Endodermal cell (in vitro differentiated cells): ENCODE results near the gene SLC9C2. TPM values are rescaled to one million over a fixed set of nuclear protein-coding genes. Genes with fewer than 3 reads are reported as not detected.

Experiments used
- DNase-seq: peaks from one replicate; pipeline ENCODE4 v3.0.0-alpha.2; 2017
- H3K27ac ChIP-seq: 2 replicates; pipeline ENCODE4 v1.5.1; 2013; ENCODE audit warnings: mild to moderate bottlenecking, low read depth, low read length, moderate library complexity
- H3K27me3 ChIP-seq: 2 replicates; pipeline ENCODE4 v1.6.1; 2013; ENCODE audit warnings: mild to moderate bottlenecking, low read length, moderate library complexity; ENCODE audit not compliant: insufficient read depth, control insufficient read depth, poor library complexity, severe bottlenecking
- H3K36me3 ChIP-seq: 2 replicates; pipeline ENCODE4 v1.7.0; 2013; ENCODE audit warnings: mild to moderate bottlenecking, low read length, moderate library complexity; ENCODE audit not compliant: control insufficient read depth, insufficient read depth
- H3K4me1 ChIP-seq: one replicate; pipeline ENCODE4 v1.7.0; 2013; ENCODE audit warnings: low read length; ENCODE audit not compliant: control insufficient read depth, insufficient read depth
- H3K4me3 ChIP-seq: 2 replicates; pipeline ENCODE4 v1.5.1; 2013; ENCODE audit warnings: mild to moderate bottlenecking, low read length, moderate library complexity
- H3K9ac ChIP-seq: 2 replicates; pipeline ENCODE4 v1.6.1; 2013; ENCODE audit warnings: mild to moderate bottlenecking, low read length, moderate library complexity; ENCODE audit not compliant: poor library complexity, severe bottlenecking; ENCODE audit errors: extremely low read depth
- H3K9me3 ChIP-seq: 2 replicates; pipeline ENCODE4 v1.6.1; 2013; ENCODE audit warnings: mild to moderate bottlenecking, low read length, moderate library complexity; ENCODE audit not compliant: control insufficient read depth
- H3K27ac Mint-ChIP-seq: 2 replicates; pipeline ENCODE4 v1.8.0; 2020; ENCODE audit warnings: mixed read lengths
- H3K27me3 Mint-ChIP-seq: 2 replicates; pipeline ENCODE4 v1.8.0; 2021; ENCODE audit warnings: mild to moderate bottlenecking, mixed read lengths; ENCODE audit not compliant: insufficient read depth
- H3K36me3 Mint-ChIP-seq: 2 replicates; pipeline ENCODE4 v1.8.0; 2020; ENCODE audit warnings: low read depth, mixed read lengths
- H3K4me1 Mint-ChIP-seq: 2 replicates; pipeline ENCODE4 v1.8.0; 2020; ENCODE audit warnings: mixed read lengths
- H3K4me3 Mint-ChIP-seq: 2 replicates; pipeline ENCODE4 v1.8.0; 2020; ENCODE audit warnings: mild to moderate bottlenecking, moderate library complexity, mixed read lengths
- H3K9me3 Mint-ChIP-seq: 2 replicates; pipeline ENCODE4 v1.8.0; 2020; ENCODE audit warnings: mild to moderate bottlenecking, mixed read lengths
- CTCF ChIP-seq: fragments of 200-600 bp; sonication (generic); conservative IDR thresholded peaks from 2 replicates; pipeline ENCODE4 v1.5.0; 2021; ENCODE audit warnings: antibody characterized with exemption, mild to moderate bottlenecking
- WGBS, 2 experiments: methylation state at CpG; one replicate each; pipeline versions ENCODE4 v1.1.5 to v1.1.7; 2013; ENCODE audit warnings: missing lambda C conversion rate in 2 of 2, mixed read lengths in 1 of 2; ENCODE audit not compliant: insufficient coverage in 1 of 2, insufficient read length in 1 of 2; 5-methylcytosine and 5-hydroxymethylcytosine counted together
- total RNA-seq, 2 donors: library from RNA; stranded (reverse); fragmentation: NEBNext Ultra II Directional in 1 of 2; extraction: Animal tissue kit (Norgen Biotek cat#: 25700) in 1 of 2; gene quantifications; 2 replicates in 1 of 2; 3 replicates in 1 of 2; pipeline ENCODE4 v1.2.1, GENCODE V29; 2021

SLC9C2 gene
- total RNA-seq, 2 donors from 2014 or later: not detected

GRCh38 chr1:173508541-173508940 is 94.3 kb downstream of the SLC9C2 start:
- peaks cover 21% of the 10 kb centered on the region for H3K4me1 Mint-ChIP-seq
- WGBS, 2 experiments: 94% methylated on average over 2 of the region's 2 CpGs; no CpG with 5 or more reads in 1 of the 2 experiments
- H3K4me3 ChIP-seq: no peak overlapping the region
- peaks cover 10% of the 10 kb centered on the region for H3K4me1 ChIP-seq
- no peak overlapping the region for H3K27ac ChIP-seq
- no peaks in the 10 kb centered on the region for H3K36me3 ChIP-seq
- H3K27me3 ChIP-seq: no peaks in the 10 kb centered on the region
- H3K4me3 Mint-ChIP-seq: no peak overlapping the region
- no peaks in the 10 kb centered on the region for H3K27me3 Mint-ChIP-seq
- peaks cover 3% of the 10 kb centered on the region for H3K9me3 Mint-ChIP-seq
- H3K27ac Mint-ChIP-seq: no peak overlapping the region
- no peak for DNase-seq
- H3K9me3 ChIP-seq: peaks cover 7% of the 10 kb centered on the region
- no peak for TF ChIP-seq CTCF
- H3K36me3 Mint-ChIP-seq: no peaks in the 10 kb centered on the region
- no peak overlapping the region for H3K9ac ChIP-seq

- WGBS, 2 experiments: 59 to 75% methylated on average over 3 of the region's 3 CpGs
- no peak for TF ChIP-seq CTCF
- Histone ChIP-seq H3K27ac (peak overlapping the region; percentile 89), H3K9me3 (peaks cover under 1% of the 10 kb centered on the region), H3K4me1 (peaks cover 10% of the 10 kb centered on the region), H3K36me3 (no peaks in the 10 kb centered on the region), H3K27me3 (no peaks in the 10 kb centered on the region), H3K4me3 (no peak overlapping the region), H3K9ac (no peak overlapping the region)
- no peak for DNase-seq
- Mint-ChIP-seq H3K27me3 (no peaks in the 10 kb centered on the region), H3K4me3 (no peak overlapping the region), H3K4me1 (peaks cover 19% of the 10 kb centered on the region), H3K36me3 (no peaks in the 10 kb centered on the region), H3K27ac (peak overlapping the region; percentile 75), H3K9me3 (no peaks in the 10 kb centered on the region)
Observed at GRCh38 chr1:173507847-173508209, 95.0 kb downstream of the SLC9C2 start.

GRCh38 chr1:173507205-173507846 is 95.5 kb downstream of the SLC9C2 start:
- Mint-ChIP-seq H3K27ac (peak overlapping the region; percentile 75), H3K36me3 (no peaks in the 10 kb centered on the region), H3K4me1 (peaks cover 14% of the 10 kb centered on the region), H3K9me3 (no peaks in the 10 kb centered on the region), H3K27me3 (no peaks in the 10 kb centered on the region), H3K4me3 (no peak overlapping the region)
- no peak for TF ChIP-seq CTCF
- Histone ChIP-seq H3K9ac (no peak overlapping the region), H3K36me3 (no peaks in the 10 kb centered on the region), H3K9me3 (no peaks in the 10 kb centered on the region), H3K27me3 (no peaks in the 10 kb centered on the region), H3K4me3 (no peak overlapping the region), H3K27ac (peak overlapping the region; percentile 89), H3K4me1 (peaks cover 10% of the 10 kb centered on the region)
- DNase-seq: no peak
- WGBS, 2 experiments: 27 to 68% methylated on average over 3 of the region's 3 CpGs
